BLaER1 (cell line): Measurements from ENCODE around the gene SDK2.

Experiments
- H3K27ac ChIP-seq: shearing (Covaris generic); formaldehyde crosslinking; 2 replicates; pipeline ENCODE4 v1.8.1; 2022
- H3K27me3 ChIP-seq: shearing (Covaris generic); formaldehyde crosslinking; 2 replicates; pipeline ENCODE4 v1.8.1; 2022
- H3K36me3 ChIP-seq: shearing (Covaris generic); formaldehyde crosslinking; 2 replicates; pipeline ENCODE4 v1.8.1; 2022
- H3K4me1 ChIP-seq: shearing (Covaris generic); formaldehyde crosslinking; 2 replicates; pipeline ENCODE4 v1.8.1; 2022
- H3K4me2 ChIP-seq: shearing (Covaris generic); formaldehyde crosslinking; 2 replicates; pipeline ENCODE4 v1.8.1; 2022
- H3K4me3 ChIP-seq: shearing (Covaris generic); formaldehyde crosslinking; 2 replicates; pipeline ENCODE4 v1.8.1; 2022
- H3K9ac ChIP-seq: shearing (Covaris generic); formaldehyde crosslinking; 2 replicates; pipeline ENCODE4 v1.8.1; 2022
- H3K9me3 ChIP-seq: shearing (Covaris generic); formaldehyde crosslinking; 2 replicates; pipeline ENCODE4 v1.8.1; 2022
- H4K20me1 ChIP-seq: shearing (Covaris generic); formaldehyde crosslinking; 2 replicates; pipeline ENCODE4 v1.8.1; 2022
- Cebpa-rat ChIP-seq: shearing (Covaris generic); IDR thresholded peaks from 2 replicates; pipeline ENCODE4 v1.8.1; 2022

The SDK2 gene

DNA sequence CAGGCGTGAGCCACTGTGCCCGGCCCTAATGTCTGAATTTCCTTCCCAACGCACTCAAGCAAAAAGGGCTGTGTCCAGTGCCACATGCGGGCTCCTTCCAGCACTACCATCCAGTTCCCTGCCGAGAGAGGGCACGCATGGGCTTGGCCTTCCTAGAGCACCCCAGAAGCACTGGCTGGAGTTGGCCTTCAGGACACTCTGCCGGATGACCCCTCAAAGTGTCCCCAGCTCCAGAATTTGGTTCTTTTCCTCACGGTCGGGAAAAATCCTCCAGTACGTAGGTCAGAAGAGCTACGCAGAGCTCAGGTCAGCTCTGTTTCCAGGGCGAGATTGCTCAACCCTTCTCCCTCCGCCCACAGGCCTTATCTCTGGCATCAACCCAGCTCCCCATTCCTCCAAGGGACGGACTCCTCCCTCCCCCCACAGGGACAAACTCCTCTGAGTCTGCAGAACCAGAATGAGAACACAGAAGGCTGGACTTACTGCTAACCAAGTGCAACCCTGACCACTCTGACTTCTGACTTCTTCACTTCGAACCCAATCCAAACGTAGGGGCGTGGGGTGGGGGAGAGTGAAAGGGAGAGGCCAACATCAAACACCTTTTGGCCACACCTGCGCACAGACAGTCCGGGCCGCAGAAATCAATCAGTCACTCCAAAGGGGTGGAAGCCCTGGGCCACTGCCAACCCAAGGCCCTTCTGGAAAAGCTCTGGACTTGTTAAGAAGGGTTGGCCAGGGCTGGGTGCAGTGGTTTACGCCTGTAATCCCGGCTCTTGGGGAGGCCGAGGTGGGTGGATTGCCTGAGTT, 336.0 kb downstream of the SDK2 start:
- H3K4me2 ChIP-seq: 0 out of 2 replicates have a peak overlapping the region, but pooled peaks have one; percentile 14
- H3K9me3 ChIP-seq: no peaks in the 10 kb centered on the region
- no peaks in the 10 kb centered on the region for H3K36me3 ChIP-seq
- H3K27ac ChIP-seq: no peak overlapping the region
- 0 out of 2 replicates have a peak, but pooled peaks cover 4% of the 10 kb centered on the region for H3K27me3 ChIP-seq
- no peak overlapping the region for H3K4me3 ChIP-seq
- 0 out of 2 replicates have a peak, but pooled peaks cover 4% of the 10 kb centered on the region for H4K20me1 ChIP-seq
- no peak overlapping the region for H3K9ac ChIP-seq
- peaks cover 70% of the 10 kb centered on the region for H3K4me1 ChIP-seq
- TF ChIP-seq Cebpa-rat: no peak

DNA sequence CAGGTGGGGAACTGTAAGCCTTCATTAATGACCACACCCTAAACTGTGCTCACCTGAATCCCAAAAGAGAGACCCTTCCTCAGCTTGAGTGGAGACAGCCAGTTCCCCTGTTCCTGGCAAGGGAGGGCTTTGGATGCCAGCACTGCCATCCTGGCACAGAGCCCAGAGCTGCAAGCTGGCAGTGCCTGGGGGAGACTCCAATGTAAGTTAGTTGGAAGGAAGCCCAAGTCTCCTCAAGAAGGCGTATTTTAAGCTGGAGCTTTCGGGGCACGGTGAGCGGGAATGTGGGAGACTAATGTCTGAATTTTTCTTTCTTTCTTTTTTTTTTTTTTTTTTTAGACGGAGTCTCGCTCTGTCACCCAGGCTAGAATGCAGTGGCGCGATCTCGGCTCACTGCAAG, 337.1 kb downstream of the SDK2 start:
- no peak for TF ChIP-seq Cebpa-rat
- no peak overlapping the region for H3K9ac ChIP-seq
- peaks cover 59% of the 10 kb centered on the region for H3K4me1 ChIP-seq
- peak overlapping the region; percentile 1; the same call in 1 of the 2 replicates for H3K4me2 ChIP-seq
- H4K20me1 ChIP-seq: 0 out of 2 replicates have a peak, but pooled peaks cover 4% of the 10 kb centered on the region
- no peaks in the 10 kb centered on the region for H3K9me3 ChIP-seq
- 0 out of 2 replicates have a peak, but pooled peaks cover 4% of the 10 kb centered on the region for H3K27me3 ChIP-seq
- no peaks in the 10 kb centered on the region for H3K36me3 ChIP-seq
- H3K27ac ChIP-seq: no peak overlapping the region; the same call in 1 of the 2 replicates
- no peak overlapping the region for H3K4me3 ChIP-seq

DNA sequence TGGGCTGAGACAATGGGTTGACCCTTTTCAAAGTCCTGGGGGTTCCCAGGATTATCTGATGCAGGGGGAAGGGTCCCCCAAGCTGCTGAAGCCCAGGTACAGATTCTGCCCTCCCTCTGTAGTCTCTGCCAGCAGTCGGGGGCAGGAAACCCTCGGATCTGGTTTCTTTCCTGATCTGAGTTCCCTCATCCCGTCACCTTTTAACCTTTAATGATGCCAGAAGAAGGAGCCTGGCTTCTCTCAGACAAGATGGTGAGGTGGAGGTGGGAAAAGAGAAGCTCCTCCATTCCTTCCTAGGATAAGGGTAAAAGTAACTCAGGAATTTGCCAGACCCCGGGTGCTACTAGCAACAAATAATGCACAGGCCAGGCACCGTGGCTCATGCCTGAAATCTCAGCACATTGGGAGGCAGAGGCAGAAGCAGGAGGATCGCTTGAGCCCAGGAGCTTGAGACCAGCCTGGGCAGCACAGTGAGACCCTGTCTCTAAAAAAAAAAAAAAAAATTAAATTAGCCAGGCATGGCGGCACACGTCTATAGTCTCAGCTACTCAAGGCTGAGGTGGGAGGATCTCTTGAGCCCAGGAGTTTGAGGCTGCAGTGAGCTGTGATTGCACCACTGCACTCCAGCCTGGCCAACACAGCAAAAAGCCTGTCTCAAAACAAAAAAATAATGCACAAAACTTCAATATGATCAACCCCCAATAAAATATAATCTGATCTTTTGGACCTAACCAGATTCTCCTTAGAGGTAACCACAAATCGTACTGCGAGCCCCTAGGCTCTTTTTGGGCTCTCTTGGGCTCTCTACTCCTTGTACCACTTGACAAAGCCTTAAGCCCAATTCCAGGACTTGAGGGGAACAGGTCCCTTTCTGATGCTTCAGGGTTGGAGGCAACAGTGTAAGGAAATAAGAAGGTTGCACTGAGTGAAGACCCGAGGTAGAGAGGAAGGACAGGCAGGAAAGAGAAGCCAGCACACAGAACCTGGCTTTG, 338.1 kb downstream of the SDK2 start:
- H3K9me3 ChIP-seq: no peaks in the 10 kb centered on the region
- peak overlapping the region; percentile 95 for H3K4me2 ChIP-seq
- no peaks in the 10 kb centered on the region for H3K27me3 ChIP-seq
- no peaks in the 10 kb centered on the region for H3K36me3 ChIP-seq
- H3K9ac ChIP-seq: peak overlapping the region; percentile 71; the same call in 1 of the 2 replicates
- H3K27ac ChIP-seq: peak overlapping the region; percentile 80; the same call in 1 of the 2 replicates
- peak overlapping the region; percentile 55; the same call in 1 of the 2 replicates for H3K4me3 ChIP-seq
- 0 out of 2 replicates have a peak, but pooled peaks cover 4% of the 10 kb centered on the region for H4K20me1 ChIP-seq
- no peak for TF ChIP-seq Cebpa-rat
- H3K4me1 ChIP-seq: peaks cover 57% of the 10 kb centered on the region

DNA sequence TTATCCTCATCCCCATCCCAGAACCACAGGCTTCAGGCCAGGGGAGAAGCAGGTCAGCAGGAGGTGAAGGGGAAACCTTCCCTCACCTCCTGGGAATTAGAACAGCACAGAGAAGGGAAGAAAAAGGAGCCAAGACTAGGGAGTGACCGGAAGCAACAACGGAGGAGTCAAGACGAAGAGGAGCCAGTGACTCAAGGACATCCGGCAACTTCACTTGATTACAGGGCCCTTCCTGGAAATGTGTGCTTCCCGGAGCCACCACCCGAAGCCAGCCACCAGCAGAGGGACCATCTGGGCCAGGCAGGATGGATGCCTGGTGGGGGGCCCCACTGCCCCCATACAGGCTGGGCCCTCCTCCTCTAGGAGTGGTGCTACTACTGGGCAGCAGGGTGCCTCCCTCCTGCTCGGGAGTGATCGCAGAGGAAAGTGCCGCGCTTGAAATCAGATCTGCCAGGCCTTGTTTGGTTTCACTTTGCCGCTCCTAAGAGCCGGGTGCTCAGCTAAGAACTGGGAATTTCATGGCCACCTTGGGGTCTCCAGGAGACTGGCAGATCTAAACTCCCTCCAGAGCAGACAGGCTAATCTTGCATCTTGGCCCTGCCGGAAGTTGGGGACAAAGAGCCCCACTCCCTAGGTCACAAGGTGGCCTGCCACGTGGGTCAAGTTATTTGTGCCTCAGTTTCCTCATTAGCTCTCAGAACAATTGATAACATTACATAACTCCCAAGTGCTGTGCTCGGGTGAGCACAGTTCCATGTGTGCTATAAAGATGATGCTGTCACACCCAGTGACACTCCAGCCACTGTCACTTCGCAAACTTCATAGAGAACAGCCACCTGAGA, 339.1 kb downstream of the SDK2 start:
- Histone ChIP-seq H3K27ac (peak overlapping the region; percentile 80), H3K4me2 (peak overlapping the region; percentile 95), H3K9ac (peak overlapping the region; percentile 71)

DNA sequence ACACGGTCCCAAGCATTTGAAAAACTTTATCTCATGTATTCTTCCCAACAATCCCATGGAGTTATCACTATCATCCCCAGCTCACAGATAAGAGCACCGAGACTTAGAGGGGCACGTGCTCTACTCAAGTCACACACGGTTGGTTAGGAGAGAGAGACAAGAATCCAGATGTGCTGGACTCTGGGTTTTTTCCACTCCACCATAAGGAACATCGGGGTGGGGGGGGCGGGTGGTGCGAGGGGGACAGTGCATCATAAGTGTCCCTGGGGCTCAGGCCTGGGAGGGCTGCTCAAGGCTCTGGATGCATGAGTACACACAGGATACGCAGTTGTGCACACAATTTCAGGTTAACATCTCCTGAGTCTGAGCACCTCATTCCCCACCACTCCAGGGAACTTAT, 339.8 kb downstream of the SDK2 start:
- H3K27ac ChIP-seq: peak overlapping the region; percentile 80
- no peaks in the 10 kb centered on the region for H3K27me3 ChIP-seq
- peak overlapping the region; percentile 95 for H3K4me2 ChIP-seq
- H3K4me3 ChIP-seq: peak overlapping the region; percentile 55; the same call in 1 of the 2 replicates
- 0 out of 2 replicates have a peak, but pooled peaks cover 4% of the 10 kb centered on the region for H4K20me1 ChIP-seq
- H3K9me3 ChIP-seq: no peaks in the 10 kb centered on the region
- no peaks in the 10 kb centered on the region for H3K36me3 ChIP-seq
- no peak for TF ChIP-seq Cebpa-rat
- peak overlapping the region; percentile 71; the same call in 1 of the 2 replicates for H3K9ac ChIP-seq
- H3K4me1 ChIP-seq: peaks cover 57% of the 10 kb centered on the region

More for the DNA sequence above, 339.1 kb downstream of the SDK2 start:
- Histone ChIP-seq H3K4me1 (peaks cover 57% of the 10 kb centered on the region), H3K27me3 (no peaks in the 10 kb centered on the region), H3K36me3 (no peaks in the 10 kb centered on the region), H3K4me3 (peak overlapping the region; percentile 55), H4K20me1 (0 out of 2 replicates have a peak, but pooled peaks cover 4% of the 10 kb centered on the region), H3K9me3 (no peaks in the 10 kb centered on the region)
- no peak for TF ChIP-seq Cebpa-rat

DNA sequence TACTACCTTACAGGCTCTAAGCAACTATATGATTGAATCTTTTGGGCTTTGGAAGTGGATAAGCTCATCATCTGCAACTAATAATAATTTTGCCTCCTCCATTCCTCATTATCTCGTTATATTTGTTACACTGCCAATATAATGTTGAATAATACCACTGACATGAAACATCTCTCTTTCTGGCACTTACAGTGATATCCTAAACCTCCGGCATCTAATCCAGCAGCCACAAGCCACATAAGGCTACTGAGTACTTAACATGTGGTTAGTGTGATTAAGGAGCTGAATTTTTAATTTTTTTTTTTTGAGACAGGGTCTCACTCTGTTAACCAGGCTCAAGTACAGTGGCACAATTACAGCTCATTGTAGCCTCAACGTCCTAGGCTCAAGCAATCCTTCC, 342.1 kb downstream of the SDK2 start:
- peaks cover 63% of the 10 kb centered on the region for H3K4me1 ChIP-seq

DNA sequence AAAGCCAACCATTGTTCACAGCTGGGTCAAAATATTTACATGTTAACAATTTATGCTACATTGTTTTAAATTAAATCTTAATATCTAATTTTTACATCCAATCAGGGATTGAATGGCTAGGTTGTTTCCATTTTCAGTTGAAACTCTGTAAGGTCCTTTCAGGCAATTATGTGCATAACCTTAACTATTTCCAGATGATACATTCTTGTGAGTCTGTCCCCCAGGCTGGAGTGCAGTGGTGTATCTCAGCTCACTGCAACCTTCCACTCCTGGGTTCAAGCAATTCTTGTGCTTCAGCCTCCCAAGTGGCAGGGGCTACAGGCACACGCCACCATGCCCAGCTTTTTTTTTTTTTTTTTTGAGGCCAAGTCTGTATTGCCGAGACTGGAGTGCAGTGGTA, 342.9 kb downstream of the SDK2 start:
- H3K27me3 ChIP-seq: no peaks in the 10 kb centered on the region
- H3K4me2 ChIP-seq: no peak overlapping the region
- no peaks in the 10 kb centered on the region for H3K9me3 ChIP-seq
- 0 out of 2 replicates have a peak, but pooled peaks cover 10% of the 10 kb centered on the region for H4K20me1 ChIP-seq
- H3K9ac ChIP-seq: no peak overlapping the region
- H3K36me3 ChIP-seq: no peaks in the 10 kb centered on the region
- H3K27ac ChIP-seq: no peak overlapping the region
- H3K4me1 ChIP-seq: peaks cover 54% of the 10 kb centered on the region
- TF ChIP-seq Cebpa-rat: no peak
- H3K4me3 ChIP-seq: no peak overlapping the region

More for the DNA sequence above, 342.1 kb downstream of the SDK2 start:
- no peak overlapping the region for H3K4me3 ChIP-seq
- H3K27me3 ChIP-seq: no peaks in the 10 kb centered on the region
- no peak overlapping the region for H3K27ac ChIP-seq
- no peaks in the 10 kb centered on the region for H3K9me3 ChIP-seq
- H3K9ac ChIP-seq: no peak overlapping the region
- no peaks in the 10 kb centered on the region for H3K36me3 ChIP-seq
- 0 out of 2 replicates have a peak, but pooled peaks cover 10% of the 10 kb centered on the region for H4K20me1 ChIP-seq
- H3K4me2 ChIP-seq: no peak overlapping the region
- TF ChIP-seq Cebpa-rat: no peak

DNA sequence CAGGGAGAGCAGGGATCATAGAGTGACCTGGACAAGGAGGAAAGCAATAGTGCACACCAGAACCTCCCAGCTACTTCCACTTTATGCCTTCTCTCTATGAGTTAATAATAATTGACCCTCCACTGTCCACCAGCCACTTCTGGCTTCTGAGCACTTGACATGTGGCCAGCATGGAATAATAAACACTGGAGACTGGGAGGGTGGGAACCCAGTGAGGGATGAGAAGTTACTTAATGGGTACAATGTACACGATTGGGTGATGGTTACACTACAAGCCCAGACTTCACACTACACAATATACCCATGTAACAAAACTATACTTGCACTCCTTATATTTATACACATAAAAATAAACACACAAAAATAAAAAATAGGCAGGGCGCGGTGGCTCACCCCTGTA, 343.9 kb downstream of the SDK2 start:
- H3K9me3 ChIP-seq: no peaks in the 10 kb centered on the region
- H3K27me3 ChIP-seq: no peaks in the 10 kb centered on the region
- no peak for TF ChIP-seq Cebpa-rat
- H3K27ac ChIP-seq: no peak overlapping the region
- H3K36me3 ChIP-seq: no peaks in the 10 kb centered on the region
- no peak overlapping the region for H3K4me2 ChIP-seq
- H3K9ac ChIP-seq: no peak overlapping the region
- no peak overlapping the region for H3K4me3 ChIP-seq
- 0 out of 2 replicates have a peak, but pooled peaks cover 6% of the 10 kb centered on the region for H4K20me1 ChIP-seq
- peaks cover 45% of the 10 kb centered on the region for H3K4me1 ChIP-seq
